ENCODE results near the gene PKD2. TPM values are rescaled to one million over a fixed set of nuclear protein-coding genes. Genes with fewer than 3 reads are reported as not detected.
"Not testable (repeated sequence)": the region's sequence is repeated elsewhere in the genome, so short reads cannot be mapped to it uniquely, and the experiment has no call there.

PKD2 gene
- total and polyA plus RNA-seq, 2 experiments from 2014 or later, result 17.8 to 36.7 TPM

DNA sequence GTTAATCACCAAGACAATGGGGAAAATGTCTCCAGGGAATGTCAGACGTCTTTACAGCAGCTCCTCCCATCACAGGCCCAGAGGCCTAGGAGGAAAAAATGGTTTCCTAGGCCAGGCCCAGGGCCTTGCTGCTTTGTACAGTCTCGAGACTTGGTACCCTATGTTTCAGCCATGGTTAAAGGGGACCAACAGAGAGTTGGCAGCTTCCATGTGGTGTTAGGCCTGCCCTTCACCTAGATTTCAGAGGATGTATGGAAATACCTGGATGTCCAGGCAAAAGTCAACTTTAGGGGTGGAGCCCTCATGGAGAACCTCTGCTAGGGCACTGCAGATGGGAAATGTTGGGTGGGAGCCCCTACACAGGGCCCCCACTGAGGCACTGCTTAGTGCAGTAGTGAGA, 112.5 kb downstream of the PKD2 start:
- no peak for DNase-seq (ENCODE audit: low spot score)
- no peak overlapping the region for H2AFZ ChIP-seq
- TF ChIP-seq EZH2phosphoT487 (IDR thresholded peaks at IDR 0.05; ENCODE audit: low read depth, severe bottlenecking, unreplicated experiment), result no peak
- TF ChIP-seq EZH2 (IDR thresholded peaks at IDR 0.05; ENCODE audit: borderline replicate concordance), result no peak
- TF ChIP-seq, protein P1, sequence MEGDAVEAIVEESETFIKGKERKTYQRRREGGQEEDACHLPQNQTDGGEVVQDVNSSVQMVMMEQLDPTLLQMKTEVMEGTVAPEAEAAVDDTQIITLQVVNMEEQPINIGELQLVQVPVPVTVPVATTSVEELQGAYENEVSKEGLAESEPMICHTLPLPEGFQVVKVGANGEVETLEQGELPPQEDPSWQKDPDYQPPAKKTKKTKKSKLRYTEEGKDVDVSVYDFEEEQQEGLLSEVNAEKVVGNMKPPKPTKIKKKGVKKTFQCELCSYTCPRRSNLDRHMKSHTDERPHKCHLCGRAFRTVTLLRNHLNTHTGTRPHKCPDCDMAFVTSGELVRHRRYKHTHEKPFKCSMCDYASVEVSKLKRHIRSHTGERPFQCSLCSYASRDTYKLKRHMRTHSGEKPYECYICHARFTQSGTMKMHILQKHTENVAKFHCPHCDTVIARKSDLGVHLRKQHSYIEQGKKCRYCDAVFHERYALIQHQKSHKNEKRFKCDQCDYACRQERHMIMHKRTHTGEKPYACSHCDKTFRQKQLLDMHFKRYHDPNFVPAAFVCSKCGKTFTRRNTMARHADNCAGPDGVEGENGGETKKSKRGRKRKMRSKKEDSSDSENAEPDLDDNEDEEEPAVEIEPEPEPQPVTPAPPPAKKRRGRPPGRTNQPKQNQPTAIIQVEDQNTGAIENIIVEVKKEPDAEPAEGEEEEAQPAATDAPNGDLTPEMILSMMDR (IDR thresholded peaks at IDR 0.05; ENCODE audit: poor library complexity), result no peak
- no peak overlapping the region for H3K4me3 ChIP-seq
- H4K20me1 ChIP-seq (ENCODE audit: insufficient read depth, poor library complexity, severe bottlenecking), result no peaks in the 10 kb centered on the region
- WGBS (ENCODE audit: low lambda C conversion rate, missing lambda C conversion rate), result 79% methylated on average over 2 of the region's 2 CpGs
- H3K27ac ChIP-seq, result no peak overlapping the region
- H3K79me2 ChIP-seq, result no peaks in the 10 kb centered on the region
- no peaks in the 10 kb centered on the region for H3K9me2 ChIP-seq (replicated peaks; ENCODE audit: insufficient read depth)
- H3K27me3 ChIP-seq, result no peaks in the 10 kb centered on the region
- H3K9me3 ChIP-seq (ENCODE audit: low read depth), result peaks cover 6% of the 10 kb centered on the region
- no peaks in the 10 kb centered on the region for H3K36me3 ChIP-seq (replicated peaks; ENCODE audit: insufficient read depth, low read depth)
- no peak overlapping the region for H3K4me2 ChIP-seq
- H3K4me1 ChIP-seq (ENCODE audit: insufficient read depth), result no peaks in the 10 kb centered on the region

GRCh38 chr4:88122260-88122659, 114.8 kb downstream of the PKD2 start:
- H3K27me3 ChIP-seq; H3K79me2 ChIP-seq; H2AFZ ChIP-seq; H3K4me2 ChIP-seq; DNase-seq (ENCODE audit: low spot score); H3K36me3 ChIP-seq (replicated peaks; ENCODE audit: insufficient read depth, low read depth); H3K9me3 ChIP-seq (ENCODE audit: low read depth); H3K27ac ChIP-seq; H3K4me3 ChIP-seq; H3K4me1 ChIP-seq (ENCODE audit: insufficient read depth); H3K9me2 ChIP-seq (replicated peaks; ENCODE audit: insufficient read depth); H4K20me1 ChIP-seq (ENCODE audit: insufficient read depth, poor library complexity, severe bottlenecking): not testable (repeated sequence)
- 80% methylated on average over 5 of the region's 5 CpGs for WGBS (ENCODE audit: low lambda C conversion rate, missing lambda C conversion rate)

Small RNA genes within 50 kb of the gene (small RNA-seq; reads per million reads assigned to genes)
- gene RNU1-36P, result not detected

Other genes with a start within 250 kb of the PKD2 start
- 0.07 TPM in 1 of 2 replicates, not detected in the other for gene IBSP, start 208.1 kb upstream of the PKD2 start, total RNA-seq
- gene IBSP, start 208.1 kb upstream of the PKD2 start, polyA plus RNA-seq, result 0.12 TPM in 1 of 2 replicates, not detected in the other
- gene MEPE, start 174.7 kb upstream of the PKD2 start, total RNA-seq, result 0.07 TPM in 1 of 2 replicates, not detected in the other
- gene MEPE, start 174.7 kb upstream of the PKD2 start, polyA plus RNA-seq, result not detected in 2 replicates
- gene SPP1, start 31.9 kb upstream of the PKD2 start, total RNA-seq, result 175 and 225 TPM in 2 replicates
- gene SPP1, start 31.9 kb upstream of the PKD2 start, polyA plus RNA-seq, result 244 and 466 TPM in 2 replicates
- 10.0 and 11.6 TPM in 2 replicates for gene ABCG2, start 151.0 kb downstream of the PKD2 start, total RNA-seq
- gene ABCG2, start 151.0 kb downstream of the PKD2 start, polyA plus RNA-seq, result 3.7 and 3.9 TPM in 2 replicates

All from hepatocyte (in vitro differentiated cells).